HG02610 (cell line): ENCODE results near the gene DOP1B.
A peak's percentile ranks its signal among the peaks of the same experiment; 100 is the strongest.

Source experiments
- ATAC-seq: cut with Tn5 transposase; IDR thresholded peaks from one replicate; pipeline ENCODE4 v1.9.1; 2021; ENCODE audit warnings: mild to moderate bottlenecking, moderate library complexity; ENCODE audit not compliant: unreplicated experiment

DOP1B gene

DNA sequence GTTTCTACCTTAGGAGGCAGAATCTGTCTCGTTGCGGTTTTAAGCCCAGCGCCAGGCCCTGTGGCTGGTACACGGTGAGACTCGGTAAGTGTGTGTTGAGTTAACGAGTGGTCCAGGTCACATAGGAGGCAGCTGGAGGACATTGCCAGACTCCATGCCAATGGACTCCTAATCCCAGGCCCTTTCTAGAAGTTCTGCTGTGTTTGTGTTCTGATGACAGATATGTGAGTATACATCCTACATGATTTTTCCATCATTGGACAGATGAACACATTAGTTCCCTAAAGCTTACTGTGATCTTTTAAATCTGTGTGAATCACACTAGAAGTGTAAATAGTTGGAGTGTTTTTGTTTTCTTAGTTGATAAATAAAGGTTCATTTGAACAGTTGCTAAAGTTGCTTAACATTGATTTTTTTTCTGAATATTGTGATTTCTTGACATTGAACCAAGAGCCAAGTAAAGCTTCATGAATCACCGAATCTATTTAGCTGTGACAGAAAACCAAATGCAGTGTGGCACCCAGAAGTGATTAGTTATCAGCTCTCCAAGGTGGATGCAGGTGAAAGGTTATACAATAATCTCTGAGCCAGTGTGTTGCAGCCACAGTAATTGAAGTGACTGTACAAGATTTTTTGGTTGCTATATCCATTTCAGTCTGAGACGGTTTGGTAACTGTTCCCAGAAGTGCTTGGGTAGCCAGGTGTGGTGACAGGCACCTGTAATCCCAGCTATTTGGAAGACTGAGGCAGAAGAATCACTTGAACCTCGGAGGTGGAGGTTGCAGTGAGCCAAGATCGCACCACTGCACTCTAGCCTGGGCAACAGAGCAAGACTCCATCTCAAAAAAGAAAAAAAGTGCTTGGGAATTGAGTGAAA, 46.3 kb downstream of the DOP1B start:
- ATAC-seq: no peak

DNA sequence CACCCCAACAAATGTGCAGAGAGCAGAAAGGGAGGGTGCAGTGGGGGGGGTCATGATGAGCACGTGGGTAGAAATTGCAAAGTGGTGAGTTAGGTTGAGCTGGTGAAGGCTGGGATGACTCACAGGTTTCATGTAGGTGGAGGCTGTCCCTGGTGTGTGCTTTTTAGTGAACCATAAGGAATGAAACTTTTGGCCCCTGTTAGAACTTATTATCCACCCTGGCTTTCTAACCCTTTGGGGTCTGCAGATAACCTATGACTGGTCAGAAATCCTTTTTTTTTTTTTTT, 46.9 kb downstream of the DOP1B start:
- ATAC-seq: peak; percentile 57

DNA sequence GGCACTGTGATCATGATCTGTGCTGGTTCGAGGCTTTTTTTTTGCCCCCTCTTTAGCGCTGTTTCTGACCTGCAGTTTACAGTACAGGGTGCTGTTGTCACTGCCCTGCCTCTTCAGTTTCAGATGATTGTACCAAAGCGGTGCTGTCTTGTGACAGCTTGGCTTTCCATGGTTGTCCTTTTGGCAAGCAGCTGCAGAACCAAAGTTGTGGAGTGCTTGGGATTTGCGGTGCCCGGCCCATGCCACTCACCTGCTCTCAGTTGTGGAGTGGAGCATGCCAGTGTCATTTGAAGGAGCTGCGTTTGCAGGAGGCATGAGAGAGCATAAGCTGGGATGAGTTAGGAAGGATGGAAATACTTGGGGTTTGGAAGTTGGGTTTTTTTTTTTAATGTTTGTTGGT, 48.4 kb downstream of the DOP1B start:
- no peak for ATAC-seq

DNA sequence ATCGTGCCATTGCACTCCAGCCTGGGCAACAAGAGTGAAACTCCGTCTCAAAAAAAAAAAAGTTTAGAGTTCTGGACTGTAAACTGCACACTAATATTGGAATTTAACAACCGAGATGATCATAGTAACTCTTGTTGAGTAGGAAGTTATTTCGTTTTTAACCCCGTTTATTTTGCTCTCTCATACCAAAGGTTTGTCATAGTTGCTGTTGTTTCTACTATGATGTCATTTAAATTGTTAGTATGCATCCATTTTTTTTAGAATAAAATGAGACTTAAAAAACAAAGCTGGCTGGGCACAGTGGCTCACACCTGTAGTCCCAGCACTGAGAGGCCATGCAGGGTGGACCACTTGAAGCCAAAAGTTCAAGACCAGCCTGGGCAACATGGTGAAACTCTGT, 49.3 kb downstream of the DOP1B start:
- ATAC-seq: no peak
